Esophagus (tissue), 2 donors: ENCODE data around the gene SHC1. TPM values are rescaled to one million over a fixed set of nuclear protein-coding genes. Genes with fewer than 3 reads are reported as not detected.
A peak's percentile ranks its signal among the peaks of the same experiment; 100 is the strongest.

ENCODE experiments used
- H3K27ac ChIP-seq, 2 donors: one replicate each; pipeline ENCODE4 v1.5.1; 2013; ENCODE audit warnings: low read depth in 2 of 2, mild to moderate bottlenecking in 2 of 2, inconsistent platforms in 1 of 2, low read length in 1 of 2, moderate library complexity in 1 of 2
- H3K27me3 ChIP-seq, 2 donors: one replicate each; pipeline ENCODE4 v1.6.1; 2013; ENCODE audit warnings: low read length in 2 of 2, control low read depth in 1 of 2, mild to moderate bottlenecking in 1 of 2; ENCODE audit not compliant: insufficient read depth in 2 of 2, control insufficient read depth in 1 of 2
- H3K36me3 ChIP-seq, 2 donors: one replicate each; pipeline ENCODE4 v1.6.1; 2013; ENCODE audit warnings: low read length in 1 of 2; ENCODE audit not compliant: control insufficient read depth in 2 of 2, insufficient read depth in 2 of 2
- H3K4me1 ChIP-seq, 2 donors: one replicate each; pipeline ENCODE4 v1.6.1; 2013; ENCODE audit warnings: low read length in 1 of 2; ENCODE audit not compliant: control insufficient read depth in 2 of 2, insufficient read depth in 2 of 2
- H3K4me3 ChIP-seq, 2 donors: one replicate each; pipeline ENCODE4 v1.5.1; 2013; ENCODE audit warnings: low read length in 2 of 2, mild to moderate bottlenecking in 2 of 2, low read depth in 1 of 2, moderate library complexity in 1 of 2
- H3K9me3 ChIP-seq, 2 donors: one replicate each; pipeline ENCODE4 v1.6.1; 2013; ENCODE audit warnings: mild to moderate bottlenecking in 2 of 2, low read depth in 1 of 2, low read length in 1 of 2, moderate library complexity in 1 of 2; ENCODE audit not compliant: control insufficient read depth in 2 of 2, insufficient read depth in 1 of 2
- WGBS, 2 donors: extraction: QIAGEN DNeasy Blood & Tissue Kit; methylation state at CpG; one replicate each; pipeline ENCODE4 v1.1.7; 2013; 5-methylcytosine and 5-hydroxymethylcytosine counted together
- polyA plus RNA-seq, 2 donors: library from polyadenylated mRNA; stranded (reverse); fragments of 200-250 nt; gene quantifications; one replicate each; pipeline ENCODE4 v1.2.3, GENCODE V29; 2013
- donor health status: healthy with polysubstance abuse.
- donor health status: Bipolar disorder and iron deficiency.

The SHC1 gene
- polyA plus RNA-seq, 2 donors: 28.8 to 38.8 TPM

DNA sequence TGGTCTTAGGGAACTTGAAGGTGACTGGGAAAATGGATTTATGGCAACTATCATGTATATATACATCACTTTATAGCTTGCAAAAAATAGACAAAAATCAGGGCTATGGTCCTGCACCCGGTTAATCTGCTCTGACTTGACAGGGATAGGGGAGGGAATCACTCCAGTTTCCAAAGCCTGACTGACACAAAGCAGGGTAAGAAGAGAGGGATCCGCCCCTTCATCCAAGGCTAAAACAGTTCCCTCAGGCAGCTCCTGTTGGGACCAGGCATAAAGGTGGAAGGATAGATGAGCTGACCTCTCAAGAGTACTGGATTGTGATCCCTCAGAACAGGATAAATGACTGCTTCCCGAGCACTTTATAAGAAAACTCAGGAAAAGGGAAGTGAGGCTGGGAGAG lies 16.0 kb downstream of the SHC1 start:
- peaks cover 8 to 14% of the 10 kb centered on the region in 2 donors for H3K4me1 ChIP-seq
- H3K4me3 ChIP-seq: peak overlapping the region in 1 of 2 donors; percentile 68
- H3K36me3 ChIP-seq: peaks cover 3 to 22% of the 10 kb centered on the region in 2 donors
- peak overlapping the region in 1 of 2 donors; percentile 91 for H3K27ac ChIP-seq
- 53 to 71% methylated on average over 3 of the region's 3 CpGs for WGBS, 2 donors
- no peaks in the 10 kb centered on the region for H3K9me3 ChIP-seq
- no peaks in the 10 kb centered on the region for H3K27me3 ChIP-seq

- H3K4me1 ChIP-seq: peaks cover 8 to 14% of the 10 kb centered on the region in 2 donors
- H3K27ac ChIP-seq: no peak overlapping the region
- H3K27me3 ChIP-seq: no peaks in the 10 kb centered on the region
- peaks cover 0 to 13% of the 10 kb centered on the region in 2 donors for H3K36me3 ChIP-seq
- 61 to 69% methylated on average over 2 of the region's 2 CpGs for WGBS, 2 donors
- no peaks in the 10 kb centered on the region for H3K9me3 ChIP-seq
- no peak overlapping the region for H3K4me3 ChIP-seq
Observed at GRCh38 chr1:154953611-154954038, 16.9 kb downstream of the SHC1 start.

DNA sequence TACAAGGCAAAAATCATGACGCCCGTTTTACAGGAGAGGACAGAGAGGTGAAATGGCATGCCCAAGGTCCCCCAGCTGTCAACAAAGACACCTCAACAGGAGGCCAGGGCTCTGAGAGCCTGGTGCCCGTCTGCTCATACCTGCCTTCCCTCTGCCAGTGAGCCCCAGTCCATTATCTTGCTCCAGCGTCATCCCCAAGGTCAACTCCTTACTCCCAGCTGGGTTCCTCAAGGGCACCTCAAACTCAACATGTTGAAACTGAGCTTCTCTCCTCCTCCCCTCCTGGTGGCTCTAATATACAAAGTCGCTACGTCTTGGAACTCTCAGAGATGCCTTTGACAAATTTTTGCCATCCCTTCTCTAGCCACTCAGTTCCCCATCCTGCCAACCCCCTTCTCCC lies 17.9 kb downstream of the SHC1 start:
- Histone ChIP-seq H3K9me3 (no peaks in the 10 kb centered on the region), H3K27me3 (no peaks in the 10 kb centered on the region), H3K4me3 (no peak overlapping the region), H3K4me1 (peaks cover 8 to 14% of the 10 kb centered on the region in 2 donors), H3K27ac (peak overlapping the region in 1 of 2 donors; percentile 23), H3K36me3 (peaks cover 0 to 19% of the 10 kb centered on the region in 2 donors)
- WGBS, 2 donors: 77 to 80% methylated on average over 6 of the region's 6 CpGs

DNA sequence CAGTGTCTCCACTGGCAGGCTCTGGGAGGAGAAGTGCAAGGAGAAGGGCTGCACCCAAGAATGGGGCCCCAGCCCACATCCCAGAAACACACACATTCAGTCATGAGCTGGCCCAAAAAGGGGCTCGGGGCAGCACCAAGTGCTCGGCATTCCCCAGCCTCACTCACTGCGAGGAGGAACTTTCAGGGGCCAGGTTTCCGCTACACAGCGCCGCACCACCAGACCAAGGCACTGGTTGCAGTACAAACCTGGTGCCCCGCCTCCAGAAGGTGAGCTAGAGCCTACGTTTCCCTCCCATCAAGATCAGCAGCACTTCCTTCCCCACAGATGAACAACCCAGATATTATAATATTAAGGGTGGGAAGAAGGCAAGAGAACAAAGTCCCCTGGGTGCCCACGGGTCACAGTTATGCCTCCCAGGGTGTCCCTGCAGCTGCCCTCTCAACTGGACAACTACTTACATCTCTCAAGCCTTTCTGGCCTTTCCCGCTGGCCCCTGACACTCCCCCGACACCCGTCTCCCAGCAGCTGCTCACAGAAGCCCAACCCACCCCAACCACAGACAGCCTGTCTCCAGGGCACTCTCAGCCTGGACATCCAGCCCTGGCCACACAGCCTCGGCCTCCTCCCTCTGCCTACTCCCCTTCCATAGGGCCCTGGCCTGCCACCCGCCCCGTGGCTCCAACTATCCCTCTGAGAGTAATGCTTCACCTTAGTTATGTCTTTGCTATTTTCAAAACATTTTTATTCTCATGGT lies 18.5 kb downstream of the SHC1 start:
- Histone ChIP-seq H3K9me3 (no peaks in the 10 kb centered on the region), H3K27ac (peak overlapping the region in 1 of 2 donors; percentile 23), H3K27me3 (no peaks in the 10 kb centered on the region), H3K4me3 (no peak overlapping the region), H3K4me1 (peaks cover 5 to 10% of the 10 kb centered on the region in 2 donors), H3K36me3 (peaks cover 4 to 24% of the 10 kb centered on the region in 2 donors)
- 64 to 71% methylated on average over 15 of the region's 15 CpGs for WGBS, 2 donors

GRCh38 chr1:154948079-154948478 lies 22.5 kb downstream of the SHC1 start:
- no peak overlapping the region for H3K4me3 ChIP-seq
- H3K4me1 ChIP-seq: peaks cover 0 to 2% of the 10 kb centered on the region in 2 donors
- 92 to 94% methylated on average over 11 of the region's 11 CpGs for WGBS, 2 donors
- no peaks in the 10 kb centered on the region for H3K9me3 ChIP-seq
- H3K27me3 ChIP-seq: no peaks in the 10 kb centered on the region
- H3K36me3 ChIP-seq: peaks cover 4 to 36% of the 10 kb centered on the region in 2 donors
- H3K27ac ChIP-seq: no peak overlapping the region

GRCh38 chr1:154945962-154946850 lies 24.3 kb downstream of the SHC1 start:
- Histone ChIP-seq H3K4me3 (no peak overlapping the region), H3K4me1 (peaks cover 3 to 7% of the 10 kb centered on the region in 2 donors), H3K36me3 (peaks cover 4 to 35% of the 10 kb centered on the region in 2 donors), H3K27me3 (no peaks in the 10 kb centered on the region), H3K27ac (no peak overlapping the region), H3K9me3 (no peaks in the 10 kb centered on the region)
- WGBS, 2 donors: 79 to 82% methylated on average over 16 to 17 of the region's 17 CpGs

- H3K27me3 ChIP-seq: no peaks in the 10 kb centered on the region
- whole genome bisulfite sequencing, 2 donors: 81 to 84% methylated on average over 15 of the region's 15 CpGs
- H3K4me3 ChIP-seq: no peak overlapping the region
- H3K4me1 ChIP-seq: peaks cover 3 to 8% of the 10 kb centered on the region in 2 donors
- no peaks in the 10 kb centered on the region for H3K9me3 ChIP-seq
- no peak overlapping the region for H3K27ac ChIP-seq
- H3K36me3 ChIP-seq: peaks cover 4 to 26% of the 10 kb centered on the region in 2 donors
Observed at GRCh38 chr1:154945160-154945961, 25.2 kb downstream of the SHC1 start.

DNA sequence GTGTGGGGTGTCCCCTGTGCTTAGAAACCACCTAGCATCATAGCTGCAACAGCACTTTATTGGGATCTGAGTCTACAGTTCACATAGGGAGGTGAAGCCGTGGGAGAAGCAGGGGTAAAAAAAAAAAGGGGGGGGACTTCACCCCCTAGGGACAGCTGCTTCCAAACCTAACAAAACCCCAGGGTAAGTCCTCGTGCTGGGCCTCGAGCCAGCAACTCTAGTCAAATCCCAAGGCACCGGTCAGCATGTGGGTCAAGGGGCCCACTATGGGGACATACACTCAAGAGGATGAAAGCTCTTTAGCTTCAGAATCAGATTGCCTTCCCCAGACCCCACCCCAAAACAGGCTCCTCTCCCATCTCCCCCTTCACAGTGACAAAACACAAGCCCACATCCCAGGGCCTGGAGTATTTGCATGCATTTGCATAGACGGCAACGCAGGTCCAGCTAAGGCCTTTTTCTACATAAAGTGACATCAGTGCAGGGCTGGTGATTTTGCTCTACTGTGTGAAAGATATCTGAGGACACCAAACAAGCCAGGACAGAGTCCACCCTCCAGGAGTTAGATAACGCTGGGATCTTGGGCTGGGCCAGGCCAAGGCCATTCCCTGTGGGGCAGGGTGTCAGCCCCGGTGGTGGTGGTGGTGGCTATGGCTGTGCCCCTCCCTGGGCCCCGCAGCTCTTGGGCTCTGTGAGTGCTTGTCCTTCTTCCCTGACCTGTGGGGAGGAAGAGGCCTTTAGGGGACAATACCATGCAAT lies 26.0 kb downstream of the SHC1 start:
- H3K27me3 ChIP-seq: no peaks in the 10 kb centered on the region
- peak overlapping the region in 1 of 2 donors; percentile 18 for H3K27ac ChIP-seq
- peaks cover 4 to 24% of the 10 kb centered on the region in 2 donors for H3K36me3 ChIP-seq
- H3K4me1 ChIP-seq: peaks cover 8 to 13% of the 10 kb centered on the region in 2 donors
- WGBS, 2 donors: 41 to 52% methylated on average over 9 of the region's 9 CpGs
- H3K9me3 ChIP-seq: no peaks in the 10 kb centered on the region
- H3K4me3 ChIP-seq: no peak overlapping the region
